Measurements from ENCODE around the gene MN1. TPM values are rescaled to one million over a fixed set of nuclear protein-coding genes. Genes with fewer than 3 reads are reported as not detected.

Gene MN1
- total RNA-seq, 1 experiment from 2014 or later = not detected

DNA sequence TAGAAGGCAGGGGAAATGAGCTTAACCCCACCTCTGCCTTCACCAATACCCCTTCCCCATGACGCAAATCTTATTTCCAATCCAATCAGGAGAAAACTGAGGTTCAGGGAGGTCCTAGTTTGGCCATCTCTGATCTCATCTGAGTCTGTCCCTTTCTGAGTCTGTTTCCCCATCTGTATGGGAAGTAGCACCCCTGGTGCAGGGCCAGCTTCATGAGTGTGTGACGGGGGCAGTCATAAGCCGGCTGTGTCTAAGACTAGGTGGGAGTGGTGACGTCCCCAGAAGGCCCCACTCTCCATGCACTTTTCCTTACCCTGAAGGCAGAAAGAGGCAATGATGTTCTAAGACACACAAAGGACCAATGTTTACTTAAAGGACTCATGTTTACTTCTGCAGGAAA, 72.3 kb downstream of the MN1 start:
- H4K20me1 ChIP-seq (ENCODE audit: insufficient read depth, low read depth, low read length) = no peaks in the 10 kb centered on the region
- H3K9me2 ChIP-seq (replicated peaks; ENCODE audit: insufficient read depth, low read length) = no peaks in the 10 kb centered on the region
- no peaks in the 10 kb centered on the region for H3K9me3 ChIP-seq (ENCODE audit: low read length)
- no peak overlapping the region for H3K4me3 ChIP-seq (ENCODE audit: low read length)
- no peak overlapping the region for H2AFZ ChIP-seq (ENCODE audit: low read length)
- DNase-seq = no peak
- H3K27me3 ChIP-seq (ENCODE audit: low read length) = no peaks in the 10 kb centered on the region
- no peaks in the 10 kb centered on the region for H3K79me2 ChIP-seq (ENCODE audit: low read length)
- no peak overlapping the region for H3K27ac ChIP-seq (ENCODE audit: low read length)
- no peak overlapping the region for H3K4me2 ChIP-seq (ENCODE audit: low read depth, low read length, poor library complexity, severe bottlenecking)
- no peak overlapping the region for H3K9ac ChIP-seq (ENCODE audit: low read length)
- H3K36me3 ChIP-seq (ENCODE audit: insufficient read depth, low read length) = no peaks in the 10 kb centered on the region
- no peaks in the 10 kb centered on the region for H3K4me1 ChIP-seq (ENCODE audit: low read length)

- DNase-seq = no peak
- no peaks in the 10 kb centered on the region for H4K20me1 ChIP-seq (ENCODE audit: insufficient read depth, low read depth, low read length)
- H3K79me2 ChIP-seq (ENCODE audit: low read length) = no peaks in the 10 kb centered on the region
- H2AFZ ChIP-seq (ENCODE audit: low read length) = no peak overlapping the region
- H3K9ac ChIP-seq (ENCODE audit: low read length) = no peak overlapping the region
- H3K9me2 ChIP-seq (replicated peaks; ENCODE audit: insufficient read depth, low read length) = no peaks in the 10 kb centered on the region
- H3K4me2 ChIP-seq (ENCODE audit: low read depth, low read length, poor library complexity, severe bottlenecking) = no peak overlapping the region
- no peaks in the 10 kb centered on the region for H3K36me3 ChIP-seq (ENCODE audit: insufficient read depth, low read length)
- H3K9me3 ChIP-seq (ENCODE audit: low read length) = no peaks in the 10 kb centered on the region
- H3K4me1 ChIP-seq (ENCODE audit: low read length) = no peaks in the 10 kb centered on the region
- H3K27me3 ChIP-seq (ENCODE audit: low read length) = 0 out of 2 replicates have a peak, but pooled peaks cover 2% of the 10 kb centered on the region
- no peak overlapping the region for H3K4me3 ChIP-seq (ENCODE audit: low read length)
- no peak overlapping the region for H3K27ac ChIP-seq (ENCODE audit: low read length)
Measured at GRCh38 chr22:27727673-27728451, 73.7 kb downstream of the MN1 start.

- H3K79me2 ChIP-seq (ENCODE audit: low read length) = no peaks in the 10 kb centered on the region
- no peaks in the 10 kb centered on the region for H3K9me3 ChIP-seq (ENCODE audit: low read length)
- no peaks in the 10 kb centered on the region for H4K20me1 ChIP-seq (ENCODE audit: insufficient read depth, low read depth, low read length)
- no peak overlapping the region for H3K27ac ChIP-seq (ENCODE audit: low read length)
- 0 out of 2 replicates have a peak, but pooled peaks cover 3% of the 10 kb centered on the region for H3K27me3 ChIP-seq (ENCODE audit: low read length)
- DNase-seq = no peak
- no peak overlapping the region for H2AFZ ChIP-seq (ENCODE audit: low read length)
- H3K36me3 ChIP-seq (ENCODE audit: insufficient read depth, low read length) = no peaks in the 10 kb centered on the region
- H3K4me3 ChIP-seq (ENCODE audit: low read length) = no peak overlapping the region
- no peaks in the 10 kb centered on the region for H3K4me1 ChIP-seq (ENCODE audit: low read length)
- no peak overlapping the region for H3K4me2 ChIP-seq (ENCODE audit: low read depth, low read length, poor library complexity, severe bottlenecking)
- H3K9me2 ChIP-seq (replicated peaks; ENCODE audit: insufficient read depth, low read length) = no peaks in the 10 kb centered on the region
- H3K9ac ChIP-seq (ENCODE audit: low read length) = no peak overlapping the region
Measured at GRCh38 chr22:27726686-27727449, 74.7 kb downstream of the MN1 start.

- no peak for DNase-seq
- Histone ChIP-seq H3K9me3 (ENCODE audit: low read length) (no peaks in the 10 kb centered on the region), H3K4me2 (ENCODE audit: low read depth, low read length, poor library complexity, severe bottlenecking) (no peak overlapping the region), H2AFZ (ENCODE audit: low read length) (no peak overlapping the region), H3K27me3 (ENCODE audit: low read length) (0 out of 2 replicates have a peak, but pooled peaks cover 3% of the 10 kb centered on the region), H4K20me1 (ENCODE audit: insufficient read depth, low read depth, low read length) (no peaks in the 10 kb centered on the region), H3K4me3 (ENCODE audit: low read length) (no peak overlapping the region), H3K36me3 (ENCODE audit: insufficient read depth, low read length) (no peaks in the 10 kb centered on the region), H3K79me2 (ENCODE audit: low read length) (no peaks in the 10 kb centered on the region), H3K4me1 (ENCODE audit: low read length) (no peaks in the 10 kb centered on the region), H3K27ac (ENCODE audit: low read length) (no peak overlapping the region), H3K9ac (ENCODE audit: low read length) (no peak overlapping the region), H3K9me2 (replicated peaks; ENCODE audit: insufficient read depth, low read length) (no peaks in the 10 kb centered on the region)
Measured at GRCh38 chr22:27726331-27726685, 75.2 kb downstream of the MN1 start.

GRCh38 chr22:27725661-27726060, 75.9 kb downstream of the MN1 start:
- no peaks in the 10 kb centered on the region for H3K36me3 ChIP-seq (ENCODE audit: insufficient read depth, low read length)
- no peaks in the 10 kb centered on the region for H3K79me2 ChIP-seq (ENCODE audit: low read length)
- H3K4me3 ChIP-seq (ENCODE audit: low read length) = no peak overlapping the region
- no peaks in the 10 kb centered on the region for H3K9me3 ChIP-seq (ENCODE audit: low read length)
- H3K9me2 ChIP-seq (replicated peaks; ENCODE audit: insufficient read depth, low read length) = no peaks in the 10 kb centered on the region
- 0 out of 2 replicates have a peak, but pooled peaks cover 3% of the 10 kb centered on the region for H3K27me3 ChIP-seq (ENCODE audit: low read length)
- no peak overlapping the region for H3K27ac ChIP-seq (ENCODE audit: low read length)
- DNase-seq = no peak
- no peak overlapping the region for H3K4me2 ChIP-seq (ENCODE audit: low read depth, low read length, poor library complexity, severe bottlenecking)
- no peaks in the 10 kb centered on the region for H4K20me1 ChIP-seq (ENCODE audit: insufficient read depth, low read depth, low read length)
- H3K9ac ChIP-seq (ENCODE audit: low read length) = no peak overlapping the region
- no peak overlapping the region for H2AFZ ChIP-seq (ENCODE audit: low read length)
- H3K4me1 ChIP-seq (ENCODE audit: low read length) = no peaks in the 10 kb centered on the region

DNA sequence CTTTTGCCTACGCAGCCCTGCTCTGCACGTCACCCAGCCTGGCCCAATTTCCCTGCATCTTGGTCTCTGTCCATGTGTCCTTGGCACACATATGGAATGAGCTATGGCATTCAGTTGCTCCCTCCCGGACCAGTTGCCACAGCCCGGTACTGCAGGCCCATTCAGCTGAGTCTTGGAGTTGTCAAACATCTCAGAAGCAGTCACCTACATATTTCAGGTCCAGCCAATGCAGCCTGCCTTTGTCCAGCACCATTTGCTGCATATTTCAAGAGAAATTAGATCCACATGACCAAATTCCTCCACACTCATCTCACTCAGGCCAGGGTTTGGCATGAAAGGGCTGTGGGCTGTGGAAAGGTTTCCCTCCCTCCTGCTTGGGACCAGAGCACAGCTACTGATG, 76.8 kb downstream of the MN1 start:
- Histone ChIP-seq H3K36me3 (ENCODE audit: insufficient read depth, low read length) (no peaks in the 10 kb centered on the region), H3K27ac (ENCODE audit: low read length) (no peak overlapping the region), H3K27me3 (ENCODE audit: low read length) (0 out of 2 replicates have a peak, but pooled peaks cover 3% of the 10 kb centered on the region), H4K20me1 (ENCODE audit: insufficient read depth, low read depth, low read length) (no peaks in the 10 kb centered on the region), H3K9me3 (ENCODE audit: low read length) (no peaks in the 10 kb centered on the region), H3K9me2 (replicated peaks; ENCODE audit: insufficient read depth, low read length) (no peaks in the 10 kb centered on the region), H2AFZ (ENCODE audit: low read length) (no peak overlapping the region), H3K4me3 (ENCODE audit: low read length) (no peak overlapping the region), H3K4me1 (ENCODE audit: low read length) (no peaks in the 10 kb centered on the region), H3K4me2 (ENCODE audit: low read depth, low read length, poor library complexity, severe bottlenecking) (no peak overlapping the region), H3K79me2 (ENCODE audit: low read length) (no peaks in the 10 kb centered on the region), H3K9ac (ENCODE audit: low read length) (no peak overlapping the region)
- no peak for DNase-seq

GRCh38 chr22:27724157-27724556, 77.4 kb downstream of the MN1 start:
- no peaks in the 10 kb centered on the region for H3K9me3 ChIP-seq (ENCODE audit: low read length)
- no peaks in the 10 kb centered on the region for H3K36me3 ChIP-seq (ENCODE audit: insufficient read depth, low read length)
- no peak overlapping the region for H3K4me2 ChIP-seq (ENCODE audit: low read depth, low read length, poor library complexity, severe bottlenecking)
- no peak for DNase-seq
- H3K4me3 ChIP-seq (ENCODE audit: low read length) = no peak overlapping the region
- no peak overlapping the region for H2AFZ ChIP-seq (ENCODE audit: low read length)
- H3K27me3 ChIP-seq (ENCODE audit: low read length) = 0 out of 2 replicates have a peak, but pooled peaks cover 3% of the 10 kb centered on the region
- no peaks in the 10 kb centered on the region for H3K9me2 ChIP-seq (replicated peaks; ENCODE audit: insufficient read depth, low read length)
- no peak overlapping the region for H3K9ac ChIP-seq (ENCODE audit: low read length)
- no peaks in the 10 kb centered on the region for H4K20me1 ChIP-seq (ENCODE audit: insufficient read depth, low read depth, low read length)
- no peaks in the 10 kb centered on the region for H3K4me1 ChIP-seq (ENCODE audit: low read length)
- H3K79me2 ChIP-seq (ENCODE audit: low read length) = no peaks in the 10 kb centered on the region
- no peak overlapping the region for H3K27ac ChIP-seq (ENCODE audit: low read length)

DNA sequence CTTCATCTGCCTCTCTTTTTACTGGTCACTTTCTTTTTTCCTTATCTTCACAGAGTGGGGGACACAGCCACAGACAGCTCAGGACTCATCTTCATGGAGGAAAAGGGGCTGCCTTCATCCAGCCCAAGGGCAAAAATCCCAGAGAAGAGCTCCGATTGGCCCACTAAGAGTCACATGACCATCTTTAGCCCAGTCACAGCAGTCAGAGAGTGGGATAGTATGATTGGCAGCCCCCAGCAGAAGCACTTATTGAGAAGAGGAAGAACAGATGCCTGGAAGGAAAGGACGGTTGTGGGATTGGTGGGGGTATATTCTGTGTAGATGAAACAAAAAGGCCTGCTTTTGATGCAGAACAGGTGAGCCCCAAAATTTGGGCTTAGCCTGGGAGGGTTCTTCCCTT, 77.8 kb downstream of the MN1 start:
- Histone ChIP-seq H3K4me1 (ENCODE audit: low read length) (no peaks in the 10 kb centered on the region), H3K27me3 (ENCODE audit: low read length) (0 out of 2 replicates have a peak, but pooled peaks cover 3% of the 10 kb centered on the region), H3K79me2 (ENCODE audit: low read length) (no peaks in the 10 kb centered on the region), H3K4me3 (ENCODE audit: low read length) (no peak overlapping the region), H3K36me3 (ENCODE audit: insufficient read depth, low read length) (no peaks in the 10 kb centered on the region), H3K9ac (ENCODE audit: low read length) (no peak overlapping the region), H3K27ac (ENCODE audit: low read length) (no peak overlapping the region), H4K20me1 (ENCODE audit: insufficient read depth, low read depth, low read length) (no peaks in the 10 kb centered on the region), H3K4me2 (ENCODE audit: low read depth, low read length, poor library complexity, severe bottlenecking) (no peak overlapping the region), H2AFZ (ENCODE audit: low read length) (no peak overlapping the region), H3K9me3 (ENCODE audit: low read length) (no peaks in the 10 kb centered on the region), H3K9me2 (replicated peaks; ENCODE audit: insufficient read depth, low read length) (no peaks in the 10 kb centered on the region)
- no peak for DNase-seq
